ENCODE measurements around the gene KANK2.
A peak's percentile ranks its signal among the peaks of the same experiment; 100 is the strongest.
"Not testable (repeated sequence)": the region's sequence is repeated elsewhere in the genome, so short reads cannot be mapped to it uniquely, and the experiment has no call there.

The KANK2 gene

DNA sequence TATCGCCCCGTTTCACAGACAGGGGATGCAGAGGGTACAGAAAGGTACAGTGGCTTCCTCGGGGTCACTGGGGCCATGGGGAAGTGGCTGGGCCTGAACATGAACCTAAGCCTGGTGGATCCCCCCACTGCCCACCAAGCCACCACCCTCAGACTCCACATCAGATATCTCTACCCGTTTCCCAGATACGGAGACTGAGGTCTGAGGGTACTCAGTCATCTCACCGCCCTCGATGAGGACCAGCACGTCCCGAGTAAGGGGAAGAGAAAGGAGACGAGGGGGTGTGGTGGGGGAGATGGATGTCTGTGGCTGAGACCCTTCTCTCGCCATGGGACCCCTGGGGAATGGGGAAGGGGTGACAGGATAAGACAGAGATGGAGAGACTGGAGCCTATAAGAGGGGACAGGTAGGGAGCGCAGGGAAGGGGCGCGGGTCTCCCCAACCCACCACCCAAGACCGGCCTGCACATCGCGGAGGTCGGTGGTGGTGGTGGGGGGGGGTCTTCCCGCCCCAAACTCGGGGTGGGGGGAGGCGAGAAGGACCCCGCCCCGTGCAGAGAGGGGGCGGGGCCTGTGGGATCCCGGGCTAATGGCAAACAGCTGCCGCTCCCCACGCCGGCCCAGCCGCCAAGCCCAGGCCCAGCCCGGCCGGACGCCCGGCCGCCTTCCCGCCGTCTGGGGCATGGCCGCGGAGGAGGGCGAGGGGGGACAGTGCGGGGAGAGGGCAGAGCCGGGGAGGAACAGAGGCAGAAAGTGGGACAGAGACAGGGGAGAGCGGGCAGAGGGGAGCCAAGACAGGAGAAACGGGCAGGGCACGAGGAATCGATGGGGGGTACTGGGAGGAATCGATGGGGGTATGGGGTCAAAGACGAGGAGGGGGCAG lies 698 bp downstream of the KANK2 start:
- no peak for DNase-seq (ENCODE audit: low spot score)

DNA sequence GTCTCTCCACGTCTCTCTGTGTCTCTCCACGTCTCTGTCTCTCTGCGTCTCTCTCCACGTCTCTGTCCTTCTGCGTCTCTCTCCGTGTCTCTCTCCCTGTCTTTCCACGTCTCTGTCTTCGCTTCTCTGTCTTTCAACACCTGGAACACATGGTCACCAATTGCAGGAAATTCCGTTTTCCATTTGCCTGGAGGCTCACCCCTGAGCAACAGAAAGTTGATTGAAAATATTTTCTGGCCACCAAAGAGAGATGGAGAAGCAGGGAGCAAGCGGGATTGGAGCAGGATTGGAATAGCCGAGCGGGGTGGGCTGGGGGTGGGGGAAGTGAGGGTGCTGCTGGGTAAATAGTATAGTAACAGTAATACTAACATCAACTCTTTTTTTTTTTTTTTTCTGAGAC lies 1.7 kb downstream of the KANK2 start:
- no peak for DNase-seq (ENCODE audit: low spot score)

DNA sequence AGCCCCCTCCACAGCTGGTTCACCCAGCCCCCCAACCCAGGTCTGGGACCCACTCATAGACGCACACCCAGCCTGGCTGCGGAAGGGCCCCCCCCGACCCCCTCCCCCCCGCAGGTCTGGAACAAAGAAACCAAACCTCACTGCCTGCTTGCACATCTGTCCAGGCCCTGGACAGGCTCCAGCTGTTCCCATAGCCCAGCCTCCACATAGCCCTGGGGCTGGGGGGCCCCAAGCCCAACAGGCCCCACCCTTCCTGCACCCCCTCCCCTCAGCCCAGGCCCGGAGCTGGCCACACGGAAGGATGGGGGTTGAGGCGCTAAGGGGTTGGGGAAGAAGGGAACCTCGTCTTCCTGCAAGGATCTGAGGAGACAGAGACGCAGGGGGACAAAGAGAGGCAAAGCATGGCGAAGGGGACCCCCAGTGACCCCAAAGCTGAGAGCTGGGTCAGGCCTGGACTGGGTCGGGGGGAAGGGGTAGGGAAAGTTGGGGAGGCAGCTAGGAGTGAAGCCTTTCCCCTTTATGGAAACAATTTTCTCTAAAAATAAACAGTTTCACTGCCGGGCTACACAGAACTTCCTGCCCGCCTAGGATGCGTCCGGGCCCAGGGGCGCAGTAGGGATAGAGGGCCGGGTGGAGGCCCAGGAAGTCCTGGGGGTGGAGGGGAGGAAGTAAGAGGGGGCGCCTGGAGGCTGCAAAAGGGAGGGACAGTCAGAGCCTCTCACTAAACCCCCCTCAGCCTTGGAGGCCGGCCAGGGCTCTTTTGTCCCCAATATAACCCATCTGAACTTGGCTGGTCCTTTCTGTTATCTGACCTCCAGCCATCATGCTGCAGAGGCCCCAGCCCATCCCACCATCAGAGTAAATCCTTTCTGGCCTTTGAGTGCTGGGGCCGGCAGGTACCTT lies 2.4 kb downstream of the KANK2 start:
- no peak for DNase-seq (ENCODE audit: low spot score)

DNA sequence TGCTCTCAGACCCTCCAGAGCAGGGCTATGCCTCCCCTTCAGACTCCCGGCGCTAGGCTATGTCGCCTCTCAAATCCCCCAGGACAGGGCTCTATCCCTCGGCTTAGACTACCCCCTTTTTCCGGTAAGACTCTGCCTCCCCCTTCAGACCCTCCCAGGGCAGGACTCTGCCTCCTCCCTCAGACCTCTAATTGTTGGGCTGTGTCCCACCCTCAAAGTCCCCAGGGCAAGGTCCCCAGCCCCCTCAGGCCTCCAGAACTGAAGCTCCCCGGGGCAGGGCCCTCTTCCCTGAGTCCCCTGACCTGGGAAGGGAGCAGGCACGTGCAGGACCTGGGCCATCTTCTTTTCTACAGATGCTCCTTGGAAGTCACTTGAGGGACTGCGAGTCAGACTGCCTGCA lies 3.2 kb downstream of the KANK2 start:
- DNase-seq (ENCODE audit: low spot score) = no peak

DNA sequence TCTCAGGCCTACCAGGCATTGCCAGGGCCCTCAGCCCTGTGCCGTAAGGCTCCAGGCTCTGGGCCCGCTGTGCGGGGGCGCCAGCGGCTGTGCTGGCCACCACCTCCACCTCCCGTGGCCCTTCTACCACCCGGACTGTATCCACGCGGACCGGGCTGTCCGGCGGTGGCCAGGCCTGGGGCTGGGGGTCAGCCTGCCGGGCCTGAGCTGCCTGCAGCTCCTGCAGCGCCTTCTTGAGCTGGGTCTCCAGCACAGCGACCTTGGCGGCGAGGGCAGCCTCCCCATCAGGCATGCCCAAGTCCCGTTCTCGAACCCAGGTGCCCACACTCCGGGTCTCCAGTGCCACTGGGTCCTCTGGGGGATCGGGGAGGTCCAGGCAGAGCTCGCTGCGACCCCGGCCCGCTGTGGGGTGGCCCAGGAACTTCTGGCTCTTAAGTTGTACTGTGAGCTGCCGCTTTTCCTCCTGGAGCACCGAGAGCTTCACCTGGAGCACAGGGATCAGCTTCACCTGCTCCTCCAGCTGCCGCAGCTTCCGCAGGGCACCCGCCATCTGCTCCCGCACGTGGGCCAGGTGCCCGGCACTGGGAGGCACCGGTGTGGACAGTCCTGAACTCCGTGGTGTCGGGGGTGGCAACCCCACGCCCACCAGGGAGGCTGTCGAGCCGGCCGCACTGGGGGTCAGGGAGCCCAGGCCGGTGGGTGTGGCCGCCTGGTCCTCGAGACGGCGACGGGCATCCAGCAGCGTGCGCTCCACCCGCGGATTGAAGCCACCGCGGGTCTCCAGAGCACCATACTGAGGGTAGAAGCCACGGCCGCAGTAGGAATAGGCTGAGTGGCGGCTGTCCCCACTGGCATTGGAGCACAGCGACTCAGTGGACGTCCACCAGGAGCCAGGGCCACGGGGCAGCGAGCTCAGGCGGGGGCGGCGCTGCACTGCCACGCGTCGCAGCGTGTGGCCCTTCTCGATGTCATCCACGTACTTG lies 4.1 kb downstream of the KANK2 start:
- no peak for DNase-seq (ENCODE audit: low spot score)

DNA sequence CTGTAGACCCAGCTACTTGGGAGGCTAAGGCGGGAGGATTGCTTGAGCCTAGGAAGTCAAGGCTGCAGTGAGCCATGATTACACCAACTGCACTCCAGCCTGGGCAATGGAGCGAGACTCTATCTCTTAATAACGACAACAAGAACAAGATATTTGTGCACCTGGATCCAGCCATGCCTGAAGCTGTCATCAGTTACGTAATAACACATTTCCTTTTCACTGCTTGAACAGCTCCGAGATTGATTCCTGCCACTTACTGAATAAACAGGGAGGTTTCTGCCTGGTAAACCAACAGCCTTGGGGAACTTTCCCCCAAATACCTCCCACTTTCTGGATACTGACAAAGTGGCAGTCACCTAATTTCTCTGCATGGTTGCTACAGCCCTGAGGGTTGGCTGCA lies 5.4 kb downstream of the KANK2 start:
- DNase-seq (ENCODE audit: low spot score) = peak; percentile 97

DNA sequence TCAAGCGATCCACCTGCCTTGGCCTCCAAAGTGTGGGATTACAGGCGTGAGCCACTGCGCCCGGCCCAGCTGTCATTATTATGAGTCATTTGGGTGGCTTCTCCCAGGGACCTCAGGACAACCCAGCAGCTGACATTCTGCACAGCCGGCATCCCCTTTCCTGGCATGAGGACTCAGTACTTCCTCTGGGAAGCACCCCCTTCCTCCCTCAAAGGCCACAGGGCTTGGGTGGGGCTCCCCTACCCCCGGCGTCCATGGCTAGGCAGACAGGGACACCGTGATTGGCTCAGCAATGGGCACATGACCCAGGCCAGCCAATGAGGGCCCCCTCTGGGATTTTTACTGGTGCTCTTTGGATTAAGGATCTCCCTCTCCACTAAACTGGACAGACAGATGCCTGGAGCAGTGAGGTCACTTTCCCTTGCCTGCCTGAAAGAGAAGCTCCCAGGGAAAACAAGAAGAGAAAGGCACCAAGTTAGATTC lies 6.0 kb downstream of the KANK2 start:
- peak; percentile 57 for DNase-seq (ENCODE audit: low spot score)

DNA sequence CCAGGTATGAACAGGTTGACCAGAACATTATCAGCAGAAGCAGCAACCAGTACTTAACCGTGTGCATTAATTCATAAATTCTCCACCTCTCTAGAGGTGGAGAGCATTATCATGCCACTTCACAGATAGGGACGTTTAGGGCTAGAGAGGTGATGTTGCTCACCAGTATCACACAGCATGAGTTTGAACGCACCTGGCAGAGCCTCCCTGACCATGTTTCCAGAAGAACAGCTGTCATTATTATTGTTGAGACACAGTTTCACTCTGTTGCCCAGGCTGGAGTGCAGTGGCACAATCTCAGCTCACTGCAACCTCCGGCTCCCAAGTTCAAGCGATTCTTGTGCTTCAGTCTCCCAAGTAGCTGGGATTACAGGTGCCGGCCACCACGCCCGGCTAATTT lies 6.8 kb downstream of the KANK2 start:
- DNase-seq (ENCODE audit: low spot score) = peak; percentile 68

DNA sequence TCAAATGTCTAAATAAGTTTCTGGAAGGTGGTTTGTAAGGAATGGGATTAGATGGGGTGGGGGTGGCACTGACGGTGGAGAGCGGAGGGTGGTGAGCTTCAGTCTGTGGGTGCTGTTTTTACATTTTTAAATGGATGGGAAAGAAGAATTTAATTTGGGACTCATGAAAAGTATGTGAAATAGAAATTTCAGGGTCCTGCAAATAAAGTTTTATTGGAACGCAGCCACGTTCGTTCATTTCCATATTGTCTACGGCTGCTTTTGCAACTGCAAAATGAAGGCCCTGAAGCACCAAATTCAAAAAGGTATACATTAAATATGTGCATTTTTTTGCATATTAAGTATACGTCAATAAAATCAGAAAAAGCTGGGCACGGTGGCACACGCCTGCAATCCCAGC lies 9.9 kb downstream of the KANK2 start:
- peak; percentile 16 for DNase-seq (ENCODE audit: low spot score)

DNA sequence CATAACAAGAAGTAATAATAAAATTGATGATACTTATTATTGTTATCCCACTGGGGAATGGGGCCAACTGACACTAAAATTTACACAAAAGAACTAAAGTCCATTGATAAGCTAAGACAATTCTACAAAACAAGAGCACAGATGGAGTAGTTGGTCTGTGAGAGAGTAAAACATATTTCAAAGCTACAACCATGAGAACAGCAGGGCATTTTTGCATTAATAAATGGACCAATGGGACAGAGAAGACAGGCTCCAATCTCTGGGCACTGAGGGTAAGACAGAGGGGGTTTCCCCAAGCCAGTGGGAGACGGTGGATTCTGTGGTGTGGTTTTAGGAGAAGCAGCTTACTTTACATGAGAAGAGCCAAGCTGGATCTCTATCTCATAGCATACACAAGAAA lies 14.4 kb downstream of the KANK2 start:
- DNase-seq (ENCODE audit: low spot score) = no peak

DNA sequence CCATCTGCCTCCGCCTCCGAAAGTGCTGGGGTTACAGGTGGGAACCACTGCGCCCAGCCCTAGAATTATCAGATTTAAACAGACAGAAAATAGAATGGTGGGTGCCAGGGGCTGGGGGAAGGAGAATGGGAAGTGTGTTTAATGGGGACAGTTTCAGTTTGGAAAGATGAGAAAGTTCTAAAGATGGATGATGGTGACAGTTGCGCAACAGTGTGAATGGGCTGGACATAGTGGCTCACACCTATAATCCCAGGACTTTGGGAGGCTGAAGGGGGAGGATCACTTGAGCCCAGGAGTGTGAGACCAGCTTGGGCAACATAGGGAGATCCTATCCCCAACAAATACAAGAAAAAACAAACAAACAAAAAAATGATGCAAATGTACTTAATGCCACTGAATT lies 15.9 kb downstream of the KANK2 start:
- no peak for DNase-seq (ENCODE audit: low spot score)

DNA sequence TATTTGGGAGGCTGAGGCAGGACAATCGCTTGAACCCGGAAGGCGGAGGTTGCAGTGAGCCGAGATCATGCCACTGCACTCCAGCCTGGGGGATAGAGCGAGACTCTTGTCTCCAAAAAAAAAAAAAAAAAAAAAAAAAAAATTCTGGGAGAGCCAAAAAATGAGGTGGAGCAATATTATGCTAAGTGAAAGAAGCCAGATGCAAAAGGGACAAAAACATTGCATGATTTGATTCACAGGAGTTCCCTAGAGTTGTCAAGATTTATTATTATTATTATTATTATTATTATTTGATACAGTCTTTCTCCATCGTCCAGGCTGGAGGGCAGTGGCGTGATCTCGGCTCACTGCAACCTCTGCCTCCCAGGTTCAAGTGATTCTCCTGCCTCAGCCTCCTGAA lies 16.4 kb downstream of the KANK2 start:
- not testable (repeated sequence) for DNase-seq (ENCODE audit: low spot score)

DNA sequence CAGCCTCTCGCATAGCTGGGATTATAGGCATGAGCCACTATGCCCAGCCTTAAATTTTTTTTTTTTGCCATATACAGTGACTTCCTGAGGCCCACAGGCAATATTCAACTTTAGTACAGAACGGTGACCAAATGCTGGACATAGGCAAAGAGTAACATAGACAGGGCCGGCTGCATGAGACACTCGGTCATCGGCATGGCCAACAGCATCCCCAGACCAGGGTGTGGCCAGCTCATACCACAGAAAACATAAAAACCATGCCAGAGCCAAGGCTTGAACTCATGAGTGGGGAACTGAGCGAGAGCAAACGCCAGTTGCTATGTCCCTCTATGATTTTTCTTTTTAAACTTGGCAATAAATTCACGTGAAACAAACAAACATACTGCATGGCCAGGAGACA lies 17.0 kb downstream of the KANK2 start:
- no peak for DNase-seq (ENCODE audit: low spot score)

DNA sequence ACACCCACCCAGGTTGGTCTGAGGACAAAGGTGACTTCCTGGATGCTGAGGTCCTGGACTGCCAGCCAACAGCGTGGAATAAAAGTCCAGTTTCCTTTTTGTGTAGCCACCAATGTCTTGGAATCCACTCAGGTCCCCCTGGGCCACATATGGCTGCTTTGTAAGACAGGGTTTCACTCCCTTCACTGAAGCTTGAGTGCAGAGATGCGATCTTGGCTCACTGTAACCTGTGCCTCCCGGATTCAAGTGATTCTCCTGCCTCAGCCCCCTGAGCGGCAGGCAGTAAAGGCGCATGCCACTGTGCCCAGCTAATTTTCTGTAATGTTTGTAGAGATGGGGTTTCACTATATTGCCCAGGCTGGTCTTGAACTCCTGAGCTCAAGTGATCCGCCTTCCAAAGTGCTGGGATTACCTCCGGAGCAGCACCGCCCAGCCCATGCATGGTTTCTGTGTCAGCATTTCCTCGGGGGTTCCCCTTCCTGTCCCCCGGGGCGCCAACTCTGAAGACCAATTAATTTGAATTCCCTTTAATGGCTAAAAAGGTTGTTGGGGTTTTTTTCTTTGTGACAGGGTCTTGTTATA lies 17.5 kb downstream of the KANK2 start:
- peak; percentile 19 for DNase-seq (ENCODE audit: low spot score)

DNA sequence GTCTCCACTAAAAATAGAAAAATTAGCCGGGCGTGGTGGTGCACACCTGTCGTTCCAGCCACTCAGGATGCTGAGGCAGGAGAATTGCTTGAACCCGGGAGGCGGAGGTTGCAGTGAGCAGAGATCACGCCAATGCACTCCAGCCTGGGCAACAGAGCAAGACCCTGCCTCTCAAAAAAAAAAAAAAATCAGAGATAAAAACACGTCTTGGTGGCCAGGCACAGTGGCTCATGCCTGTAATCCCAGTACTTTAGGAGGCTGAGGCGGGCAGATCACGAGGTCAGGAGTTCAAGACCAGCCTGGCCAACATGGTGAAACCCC lies 18.2 kb downstream of the KANK2 start:
- not testable (repeated sequence) for DNase-seq (ENCODE audit: low spot score)

DNA sequence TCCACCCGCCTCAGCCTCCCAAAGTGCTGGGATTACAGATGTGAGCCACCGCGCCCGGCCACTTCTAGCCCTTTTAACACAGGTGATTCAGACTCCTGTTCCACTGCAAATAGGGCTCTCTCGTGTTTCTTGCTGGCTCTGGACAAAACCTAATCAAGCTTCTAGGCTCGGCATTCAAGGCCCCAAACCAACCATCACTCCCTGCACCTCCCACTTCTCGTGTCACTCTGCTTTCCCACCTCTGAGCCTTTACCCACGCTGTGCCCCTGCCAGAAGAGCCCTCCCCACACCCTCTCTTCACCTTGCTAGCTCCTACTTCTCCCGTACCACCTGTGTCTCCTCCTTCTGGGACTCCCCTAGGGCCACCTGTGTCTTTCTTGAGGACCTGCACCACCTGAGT lies 19.8 kb downstream of the KANK2 start:
- no peak for DNase-seq (ENCODE audit: low spot score)

DNA sequence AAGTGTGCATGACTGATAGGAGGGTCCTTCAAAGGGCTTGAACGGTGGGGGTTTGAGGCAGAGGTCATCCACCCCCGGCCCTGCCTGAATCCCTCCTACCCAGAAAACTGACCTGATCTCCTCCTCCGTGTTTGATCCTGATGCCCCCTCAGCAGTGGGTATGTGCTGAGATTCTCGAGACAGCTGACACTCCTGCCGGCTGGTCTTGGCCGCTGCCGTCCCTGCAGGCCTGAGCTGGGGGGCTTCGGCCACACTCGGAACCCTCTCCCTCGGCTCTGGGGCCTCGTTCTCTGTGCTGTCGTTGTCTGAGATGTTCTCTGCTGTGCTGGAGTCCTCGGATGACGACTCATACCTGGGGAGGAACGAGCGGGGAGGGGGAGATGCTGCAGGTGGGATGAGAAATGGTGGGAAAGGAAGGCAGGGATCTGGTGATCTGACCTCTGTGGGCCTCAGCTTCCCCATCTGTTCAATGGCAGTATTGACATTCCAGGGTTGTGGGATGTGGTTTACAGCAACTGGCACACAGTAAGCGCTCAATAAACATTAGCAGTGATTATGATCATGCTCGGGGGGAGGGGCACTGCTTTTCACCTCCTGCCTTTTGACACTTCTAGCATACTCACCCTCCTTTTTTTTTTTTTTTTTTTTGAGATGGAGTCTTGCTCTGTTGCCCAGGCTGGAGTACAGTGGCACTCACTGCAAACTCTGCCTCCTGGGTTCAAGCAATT lies 20.7 kb downstream of the KANK2 start:
- no peak for DNase-seq (ENCODE audit: low spot score)

DNA sequence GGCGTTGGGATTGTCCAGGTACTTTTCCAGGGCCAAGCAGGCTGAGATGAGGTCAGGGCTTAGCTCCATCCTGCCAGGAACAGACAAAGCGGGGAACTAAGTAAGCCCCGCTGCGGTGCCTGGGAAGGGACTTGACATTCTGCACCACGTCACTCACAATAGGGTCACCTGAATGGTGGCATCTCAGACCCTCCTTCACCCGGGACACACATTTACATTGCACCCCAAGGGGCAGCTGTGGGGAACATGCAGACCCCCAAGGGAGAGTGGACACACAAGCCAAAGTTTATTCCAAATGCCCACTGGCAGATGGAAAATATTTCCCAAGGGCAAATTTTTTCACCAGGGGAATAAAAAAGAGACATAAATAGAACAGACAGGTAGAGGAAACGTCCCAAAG lies 21.4 kb downstream of the KANK2 start:
- no peak for DNase-seq (ENCODE audit: low spot score)

DNA sequence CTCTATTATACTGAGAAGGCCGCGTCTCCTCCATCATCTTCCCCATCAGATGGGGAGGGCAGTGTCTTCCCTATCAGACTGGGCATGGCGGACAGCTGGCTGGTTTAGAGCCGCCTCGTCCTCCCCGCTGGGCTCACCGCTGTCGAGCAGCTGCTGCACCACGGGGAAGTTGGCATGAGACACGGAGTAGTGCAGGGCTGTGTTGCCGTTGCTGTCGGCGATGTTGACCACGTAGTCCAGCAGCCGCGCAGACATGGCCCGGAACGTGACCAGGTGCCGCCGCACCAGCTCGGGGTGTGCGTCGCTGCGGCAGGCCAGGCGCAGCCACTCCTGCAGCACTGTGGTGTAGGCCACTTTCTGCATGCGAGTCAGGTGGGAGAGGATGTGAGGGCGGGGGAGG lies 23.0 kb downstream of the KANK2 start:
- DNase-seq (ENCODE audit: low spot score) = no peak

DNA sequence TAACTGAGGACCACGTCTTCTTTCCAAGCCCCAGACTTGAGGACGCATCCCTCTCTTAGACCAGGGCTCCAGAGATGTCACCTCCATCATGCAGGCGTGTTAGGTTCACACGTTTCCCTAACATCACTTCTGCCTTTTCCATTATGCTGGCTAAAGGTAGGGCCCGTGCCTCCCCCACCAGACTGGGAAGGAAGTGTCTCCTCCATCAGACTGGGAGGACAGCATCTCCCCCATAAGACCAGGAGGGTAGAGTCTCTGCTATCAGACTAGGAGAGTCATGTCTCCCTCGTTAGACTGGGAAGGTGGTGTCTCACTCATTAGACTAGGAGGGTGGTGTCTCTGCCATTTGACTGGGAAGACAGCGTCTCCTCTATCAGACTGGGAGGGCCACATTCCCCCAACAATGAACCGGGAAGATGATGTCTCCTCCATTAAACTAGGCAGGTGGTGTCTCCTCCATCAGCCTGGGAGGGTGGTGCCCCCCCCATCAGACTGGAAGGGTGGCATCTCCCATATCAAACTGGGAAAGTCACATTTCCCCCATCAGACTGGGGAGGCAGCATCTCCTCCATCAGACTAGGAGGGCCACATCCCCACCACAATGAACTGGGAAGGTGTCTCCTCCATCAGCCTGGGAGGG lies 23.7 kb downstream of the KANK2 start:
- no peak for DNase-seq (ENCODE audit: low spot score)
